GM21529 (cell line): ENCODE data around the gene PCNX3.

Experiments
- ATAC-seq: cut with Tn5 transposase; IDR thresholded peaks from one replicate; pipeline ENCODE4 v1.9.1; 2021; ENCODE audit not compliant: unreplicated experiment

The PCNX3 gene

GRCh38 chr11:65580031-65580692 is 35.4 kb upstream of the PCNX3 start:
- no peak for ATAC-seq

- ATAC-seq = no peak
These were observed 34.8 kb upstream of the PCNX3 start for GRCh38 chr11:65580756-65581155.

- ATAC-seq = no peak
These were observed 33.6 kb upstream of the PCNX3 start for GRCh38 chr11:65581928-65582327.

- ATAC-seq = no peak
These were observed 32.0 kb upstream of the PCNX3 start for GRCh38 chr11:65583589-65583988.

- no peak for ATAC-seq
These were observed 31.5 kb upstream of the PCNX3 start for GRCh38 chr11:65584106-65584505.

GRCh38 chr11:65584723-65585171 is 30.8 kb upstream of the PCNX3 start:
- ATAC-seq = no peak

- ATAC-seq = no peak
These were observed 30.0 kb upstream of the PCNX3 start for GRCh38 chr11:65585396-65586246.

- no peak for ATAC-seq
These were observed 29.3 kb upstream of the PCNX3 start for GRCh38 chr11:65586247-65586630.

GRCh38 chr11:65586676-65587075 is 28.9 kb upstream of the PCNX3 start:
- ATAC-seq = no peak

GRCh38 chr11:65588199-65589054 is 27.1 kb upstream of the PCNX3 start:
- peak; percentile 80 for ATAC-seq

- no peak for ATAC-seq
These were observed 25.9 kb upstream of the PCNX3 start for GRCh38 chr11:65589444-65590239.

- no peak for ATAC-seq
These were observed 25.3 kb upstream of the PCNX3 start for GRCh38 chr11:65590240-65590738.

GRCh38 chr11:65591939-65592857 is 23.4 kb upstream of the PCNX3 start:
- ATAC-seq = no peak

GRCh38 chr11:65592858-65593517 is 22.6 kb upstream of the PCNX3 start:
- no peak for ATAC-seq

GRCh38 chr11:65593518-65594414 is 21.8 kb upstream of the PCNX3 start:
- ATAC-seq = no peak

GRCh38 chr11:65595131-65595530 is 20.4 kb upstream of the PCNX3 start:
- ATAC-seq = no peak

- ATAC-seq = no peak
These were observed 19.9 kb upstream of the PCNX3 start, which contains the start of gene KCNK7 for GRCh38 chr11:65595543-65596281. KCNK7 (minus strand) TSS chr11:65595800; CDS start chr11:65595772, 28 bp downstream.
